ENCODE measurements around the gene MFSD6.
A peak's percentile ranks its signal among the peaks of the same experiment; 100 is the strongest.
"Not testable (repeated sequence)": the region's sequence is repeated elsewhere in the genome, so short reads cannot be mapped to it uniquely, and the experiment has no call there.

Gene MFSD6

DNA sequence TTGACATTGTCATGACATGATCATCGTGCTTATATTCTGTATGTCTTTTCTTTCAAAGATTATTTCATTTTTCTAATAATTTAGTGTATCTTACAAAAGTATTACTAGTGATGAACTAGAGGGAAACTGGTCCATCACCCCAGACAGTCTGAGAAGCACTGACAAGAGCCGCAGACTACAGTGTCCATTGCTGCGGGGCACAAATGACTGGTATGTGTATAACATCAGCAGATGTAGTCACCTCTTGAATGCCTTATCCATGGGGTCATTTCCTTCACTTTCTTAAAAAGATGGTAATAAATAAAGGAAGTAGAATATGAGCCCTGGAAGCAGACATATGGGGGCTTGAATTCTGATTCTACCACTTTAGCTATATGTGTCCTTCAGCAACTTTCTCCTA is 96.8 kb downstream of the MFSD6 start:
- no peak for DNase-seq

DNA sequence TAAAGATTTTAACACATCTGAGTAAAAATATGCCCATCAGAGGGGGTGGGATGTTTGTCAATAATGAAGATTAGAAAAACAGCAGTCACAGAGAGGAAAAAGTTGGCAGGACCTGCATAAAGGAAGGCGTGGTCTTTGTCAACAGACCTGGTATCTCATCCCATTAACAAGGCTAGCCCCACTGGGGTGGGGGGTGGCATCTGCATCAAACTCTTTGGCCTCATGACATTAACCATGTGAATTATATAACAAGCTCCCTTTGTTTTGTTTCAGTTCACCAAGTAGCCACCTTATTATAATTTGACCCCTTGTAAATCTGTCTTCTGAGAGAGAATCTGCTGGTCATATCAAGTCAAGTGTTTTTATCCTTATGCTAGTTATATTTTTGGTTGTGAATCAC is 97.5 kb downstream of the MFSD6 start:
- DNase-seq: no peak

DNA sequence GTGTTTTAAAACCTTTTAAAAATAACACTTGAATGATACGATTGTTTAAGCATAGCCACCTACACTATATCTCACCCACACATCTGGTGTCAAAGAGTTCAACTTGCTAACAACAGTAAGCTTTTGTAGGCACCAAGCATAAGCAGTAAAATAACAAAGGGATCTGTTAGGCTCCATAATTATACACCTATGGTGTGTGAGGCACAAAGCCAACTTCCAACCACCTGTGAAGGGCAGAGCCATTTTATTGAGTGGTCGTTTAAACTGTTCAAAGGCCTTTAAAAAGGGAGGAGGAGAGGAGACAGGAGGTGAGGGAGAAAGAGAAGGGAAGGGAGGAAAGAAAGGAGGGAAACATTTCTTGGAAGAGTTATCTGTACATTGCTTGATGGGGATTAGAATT is 98.5 kb downstream of the MFSD6 start:
- DNase-seq: no peak

DNA sequence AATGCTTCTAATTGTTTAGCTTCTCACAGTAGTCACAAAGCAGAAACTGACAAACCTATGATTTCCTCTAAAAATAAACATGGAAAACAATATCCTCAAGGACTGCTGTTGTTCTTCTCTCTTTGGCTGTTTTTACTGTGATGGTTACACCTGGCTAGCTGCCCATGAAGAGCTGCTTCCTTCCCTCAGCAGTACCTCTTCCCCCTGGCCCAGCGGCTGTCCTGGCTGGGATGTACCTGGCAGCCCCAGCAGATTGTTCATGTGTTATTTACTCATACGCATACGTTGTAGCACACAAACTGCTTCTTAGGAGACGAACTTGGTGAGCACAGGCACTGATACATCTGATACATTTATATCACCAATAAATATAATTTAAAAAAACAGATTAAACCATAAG is 99.0 kb downstream of the MFSD6 start:
- DNase-seq: no peak

DNA sequence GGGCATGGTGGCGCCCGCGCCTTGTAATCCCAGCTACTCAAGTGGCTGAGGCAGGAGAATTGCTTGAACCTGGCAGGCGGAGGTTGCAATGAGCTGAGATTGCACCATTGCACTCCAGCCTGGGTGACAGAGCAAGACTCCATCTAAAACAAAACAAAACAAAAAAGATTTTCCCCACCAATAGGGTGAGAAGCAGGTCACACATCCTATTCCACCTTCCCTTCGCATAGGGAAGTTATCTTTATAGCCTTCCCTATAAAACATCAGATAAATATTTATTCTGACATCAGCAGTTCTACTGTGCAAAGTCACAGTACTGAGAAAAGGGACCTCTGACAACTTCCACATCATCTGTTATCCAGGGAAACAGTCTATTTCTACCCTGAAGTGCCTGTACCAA is 101.7 kb downstream of the MFSD6 start:
- DNase-seq: not testable (repeated sequence)

DNA sequence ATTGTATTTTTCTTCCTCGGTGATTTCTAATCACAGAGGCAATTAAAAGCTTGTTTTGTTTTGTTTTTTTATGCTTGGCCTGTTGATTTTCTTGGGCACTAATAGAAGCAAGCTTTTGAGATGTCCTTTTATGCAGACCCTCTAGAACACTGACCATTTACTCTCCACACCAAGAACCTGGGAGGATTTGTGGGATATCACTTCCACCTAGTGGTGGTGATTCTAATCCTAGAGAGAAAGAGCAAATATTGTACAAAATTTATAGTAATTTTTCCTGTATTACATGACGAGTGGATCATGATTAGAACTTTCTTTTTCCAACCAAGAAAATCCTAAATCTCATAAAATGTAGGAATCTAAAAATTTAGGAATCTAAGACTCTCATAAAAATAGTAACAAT is 102.9 kb downstream of the MFSD6 start:
- DNase-seq: no peak

DNA sequence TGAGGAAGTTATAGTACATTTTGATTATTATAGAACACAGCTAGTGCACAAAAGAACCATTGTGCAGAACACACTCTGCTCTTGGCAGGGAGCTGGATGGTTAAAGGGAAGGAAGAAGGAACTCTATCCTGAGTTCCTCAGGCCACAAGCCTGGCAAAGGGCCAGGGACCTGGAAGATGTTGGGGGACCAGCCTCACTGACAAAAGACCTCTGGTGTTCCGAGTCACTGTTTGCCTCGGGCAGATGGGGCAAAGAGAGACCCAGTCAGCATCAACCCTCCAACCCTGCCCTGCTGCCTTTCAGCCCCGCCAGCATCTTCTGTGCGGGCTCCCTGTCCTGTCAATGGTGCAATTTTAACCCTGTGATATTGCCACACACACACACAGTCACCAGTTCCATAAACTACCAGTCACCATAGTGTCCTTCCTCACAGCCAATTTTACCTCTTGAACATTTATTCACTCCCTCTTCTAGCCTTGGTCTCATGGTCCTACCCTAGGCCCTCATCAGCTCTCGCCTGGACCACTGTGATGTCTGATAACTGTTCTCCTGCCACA is 104.5 kb downstream of the MFSD6 start:
- peak; percentile 9 for DNase-seq

- DNase-seq: no peak
These were observed 105.7 kb downstream of the MFSD6 start for GRCh38 chr2:190513877-190514276.

DNA sequence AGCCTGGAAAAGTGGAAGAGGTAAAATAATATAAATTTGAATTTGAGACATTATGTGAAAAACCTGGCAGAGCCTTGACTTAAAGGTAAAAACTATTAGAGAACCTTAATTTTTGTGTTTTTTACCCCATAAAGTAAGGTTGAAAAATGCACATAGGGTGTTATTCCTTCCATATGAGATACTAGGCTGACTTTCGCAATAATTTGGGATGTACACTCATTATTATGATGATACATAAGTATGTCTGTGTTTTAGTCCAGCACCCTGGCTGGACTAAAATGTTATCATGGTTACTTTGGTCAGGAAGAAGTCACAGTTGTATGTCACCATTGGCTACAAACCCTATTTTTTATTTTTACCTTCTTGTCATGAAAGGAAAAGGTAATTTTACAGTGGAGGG is 106.5 kb downstream of the MFSD6 start:
- no peak for DNase-seq

GRCh38 chr2:190515687-190516086 is 107.5 kb downstream of the MFSD6 start:
- no peak for DNase-seq

- DNase-seq: no peak
These were observed 109.3 kb downstream of the MFSD6 start for GRCh38 chr2:190517468-190517867.

DNA sequence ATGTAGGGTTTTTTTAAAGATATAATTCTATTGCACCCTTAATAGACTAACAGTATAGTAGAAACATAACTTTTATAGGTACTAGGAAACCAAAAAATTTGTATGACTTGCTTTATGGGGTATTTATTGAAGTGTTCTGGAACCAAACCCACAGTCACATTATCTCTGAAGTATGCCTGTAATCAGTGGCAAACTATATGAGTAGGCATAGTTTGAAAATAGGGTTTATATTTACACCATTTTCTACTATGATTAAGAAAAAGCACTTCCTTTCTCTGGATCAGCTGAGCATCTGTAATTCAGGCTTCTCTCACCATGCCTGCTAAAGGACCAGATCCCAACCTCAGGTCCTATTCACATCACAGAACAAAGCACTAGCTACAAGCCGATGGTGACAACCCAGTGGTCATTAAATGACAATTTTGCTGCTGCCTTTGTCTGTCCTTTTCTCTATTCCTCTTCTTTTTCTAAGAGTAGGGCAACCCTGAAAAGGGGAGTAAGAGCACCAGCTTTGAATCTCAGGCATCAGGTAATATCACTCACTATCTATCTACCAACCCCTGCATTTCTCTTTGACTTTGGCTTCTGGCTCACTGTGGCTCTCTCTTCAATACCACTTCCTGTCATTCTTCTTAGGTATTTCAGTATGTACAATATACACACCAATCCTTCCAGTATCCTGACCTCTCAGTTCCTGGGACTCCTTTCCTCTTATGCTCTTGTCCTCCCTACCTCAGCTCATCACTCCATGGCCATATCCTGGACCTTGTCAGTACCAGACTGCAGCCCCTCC is 112.0 kb downstream of the MFSD6 start:
- no peak for DNase-seq

DNA sequence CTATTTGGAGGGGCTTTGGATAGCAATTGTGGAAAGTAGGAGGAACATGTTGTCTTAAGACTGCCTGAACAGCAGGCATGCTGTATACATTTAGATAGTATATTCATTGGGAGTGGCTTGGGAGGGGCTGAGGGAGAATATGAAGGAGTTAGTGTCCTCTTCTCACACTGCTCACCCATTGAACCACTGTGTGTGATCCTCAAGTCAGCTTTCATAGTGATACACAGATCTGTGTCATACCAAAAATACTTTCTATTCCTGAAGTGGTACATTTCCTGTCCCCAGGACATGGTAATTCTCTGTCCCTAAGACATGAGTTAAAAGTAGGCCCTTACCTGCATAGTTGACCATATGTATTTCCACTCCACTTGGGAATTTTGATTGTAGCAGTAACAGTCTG is 116.8 kb downstream of the MFSD6 start:
- no peak for DNase-seq

DNA sequence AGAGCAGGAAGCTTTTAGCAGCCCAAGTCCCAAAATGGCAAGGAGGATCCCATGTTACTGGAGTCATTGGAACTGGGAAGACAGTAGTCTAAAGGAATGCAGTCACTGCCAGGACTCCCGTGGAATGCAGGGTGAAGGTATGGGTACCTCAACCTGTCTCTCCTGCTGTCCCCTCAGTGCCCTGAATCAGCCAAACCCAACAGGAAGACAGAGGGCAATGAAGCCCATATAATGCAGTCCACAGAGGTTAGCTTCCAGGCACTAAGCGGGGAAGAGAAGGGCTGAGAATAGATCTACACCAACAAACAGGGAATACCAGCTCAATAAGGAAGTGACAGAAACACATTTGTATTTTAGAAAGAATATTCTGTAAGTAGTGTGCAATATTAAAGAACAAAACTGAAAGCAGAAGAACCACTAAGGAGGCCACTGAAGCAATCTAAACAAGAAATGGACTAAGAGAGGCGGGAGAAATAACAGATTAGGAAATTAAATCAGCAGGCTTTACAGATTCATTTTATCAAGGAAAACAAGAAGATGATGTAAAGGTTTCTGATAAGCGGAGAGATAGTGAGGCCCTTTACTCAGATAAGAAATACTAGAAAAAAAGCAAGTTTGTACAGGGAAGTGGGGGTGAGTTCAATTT is 118.1 kb downstream of the MFSD6 start:
- peak; percentile 74 for DNase-seq

DNA sequence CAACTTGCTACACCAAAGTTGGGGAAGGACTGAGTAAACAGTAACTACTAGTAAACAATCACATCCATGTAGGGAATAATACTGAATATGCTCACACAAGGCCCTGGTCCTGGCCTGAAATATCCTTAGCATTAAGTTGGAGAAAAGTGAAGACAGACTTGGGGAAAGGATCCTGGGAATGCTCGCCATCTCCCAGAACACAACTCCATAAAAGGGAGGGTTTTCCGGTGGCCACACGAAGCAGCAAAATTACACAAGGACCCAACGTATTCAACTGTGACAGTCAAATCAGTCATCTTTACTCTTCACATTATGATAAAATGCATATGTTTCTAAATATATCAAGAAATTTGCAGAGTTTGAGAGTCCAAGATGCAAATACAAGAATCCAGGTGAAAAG is 119.1 kb downstream of the MFSD6 start:
- DNase-seq: no peak

- DNase-seq: no peak
These were observed 119.8 kb downstream of the MFSD6 start for GRCh38 chr2:190527918-190528317.

DNA sequence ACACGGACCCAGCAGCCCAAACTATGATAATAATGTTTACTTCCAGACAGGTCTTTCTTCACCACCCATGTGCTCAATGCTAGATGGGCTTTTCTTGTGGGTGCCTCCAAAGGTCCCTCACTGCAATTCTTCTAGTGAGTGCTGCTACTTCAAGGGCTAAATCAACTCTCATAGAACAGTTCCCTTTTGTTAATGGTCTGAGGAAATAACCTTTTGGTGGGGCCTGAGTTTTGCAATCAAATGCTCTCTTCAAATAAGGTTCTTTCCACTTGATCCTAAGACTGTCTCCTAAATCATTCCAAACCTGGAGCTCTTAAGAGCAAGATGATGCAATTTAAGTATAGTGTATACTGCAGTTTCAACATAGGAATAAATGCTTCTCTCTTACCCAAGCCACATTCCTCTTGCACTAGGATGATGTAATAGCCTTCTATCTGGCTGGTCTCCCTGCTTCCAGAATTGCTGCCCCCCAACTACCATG is 120.4 kb downstream of the MFSD6 start:
- DNase-seq: peak; percentile 59

- peak; percentile 36 for DNase-seq
These were observed 121.5 kb downstream of the MFSD6 start for GRCh38 chr2:190529486-190530247.

DNA sequence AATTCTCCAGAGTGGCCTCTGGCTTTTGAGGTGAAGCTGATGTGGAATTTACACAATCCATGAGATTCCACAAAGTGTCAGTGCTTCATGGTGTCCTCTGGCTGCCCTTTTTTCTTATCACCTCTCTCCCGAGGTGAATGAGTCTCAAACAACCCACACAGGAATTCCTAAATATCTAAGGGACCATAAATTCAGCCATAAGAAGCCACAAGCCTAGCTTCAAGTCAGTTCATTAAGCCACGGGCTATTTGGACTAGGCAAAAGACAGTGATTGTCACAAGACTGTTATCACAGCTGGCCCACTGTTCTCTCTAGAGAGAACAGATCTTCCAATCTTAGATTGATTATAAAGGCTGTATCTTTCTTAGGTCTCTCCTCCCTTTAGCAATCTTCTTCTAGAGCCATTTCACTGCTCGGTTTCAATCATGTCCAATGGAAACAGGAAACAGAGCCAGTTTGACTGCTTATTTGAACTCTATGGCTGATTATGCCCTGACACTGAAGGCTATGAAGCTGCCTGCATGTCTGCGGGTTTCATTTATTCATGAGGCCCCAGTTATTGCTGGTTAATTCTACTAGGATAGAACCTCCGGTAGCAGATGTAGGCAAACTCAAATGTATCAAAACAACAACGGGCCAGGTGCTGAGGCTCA is 122.2 kb downstream of the MFSD6 start:
- DNase-seq: no peak

GRCh38 chr2:190532581-190532980 is 124.4 kb downstream of the MFSD6 start:
- no peak for DNase-seq

- DNase-seq: no peak
These were observed 125.2 kb downstream of the MFSD6 start for GRCh38 chr2:190533175-190533967.

- no peak for DNase-seq
These were observed 125.8 kb downstream of the MFSD6 start for GRCh38 chr2:190533968-190534309.
